K562 (cell line): Measurements from ENCODE around the gene FHIT. TPM values are rescaled to one million over a fixed set of nuclear protein-coding genes. Genes with fewer than 3 reads are reported as not detected.

Experiments used
- ARID1B ChIP-seq: fragments of 450-650 bp; IDR thresholded peaks from 2 replicates; pipeline ENCODE4 v1.6.1; 2016; ENCODE audit warnings: antibody characterized with exemption, mild to moderate bottlenecking, inconsistent platforms
- CBFA2T2 ChIP-seq: fragments of 450-650 bp; conservative IDR thresholded peaks from 2 replicates; pipeline ENCODE4 v1.6.1; 2017; ENCODE audit warnings: mild to moderate bottlenecking
- CEBPB ChIP-seq: fragments of 450-650 bp; IDR thresholded peaks from 2 replicates; pipeline ENCODE4 v1.6.1; 2016; ENCODE audit warnings: missing genetic modification characterization, missing compliant biosample characterization
- RNF2 ChIP-seq: sonication (generic); IDR thresholded peaks from 2 replicates; pipeline ENCODE4 v1.6.1; 2016
- YY1 ChIP-seq, 3 experiments: IDR thresholded peaks; 2 replicates each; pipeline ENCODE4 v1.6.1; 2011; ENCODE audit warnings: low read length in 2 of 3, mild to moderate bottlenecking in 2 of 3, moderate library complexity in 2 of 3, borderline replicate concordance in 1 of 3, control low read depth in 1 of 3, low read depth in 1 of 3; ENCODE audit not compliant: insufficient read depth in 3 of 3, insufficient replicate concordance in 2 of 3, control insufficient read depth in 1 of 3, insufficient read length in 1 of 3; ENCODE audit errors: extremely low read depth in 1 of 3
- ZNF695 ChIP-seq: fragments of 450-650 bp; formaldehyde crosslinking; IDR thresholded peaks from 2 replicates; pipeline ENCODE4 v1.4.0; 2020; ENCODE audit warnings: mild to moderate bottlenecking, moderate library complexity
- polyA plus RNA-seq, 8 experiments: library from polyadenylated mRNA; depleted of rRNA in 4 of 8; stranded (reverse) in 5 of 8; unstranded in 3 of 8; fragments of >200 nt; fragmentation: Nextera tagmentation in 2 of 8; fragmentation: Illumina TruSeq in 1 of 8; extraction: Ambion mirVana in 2 of 8; extraction: Trizol in 1 of 8; gene quantifications; 2 replicates each; pipeline versions ENCODE4 v1.2.1 to v1.2.3, GENCODE V29; 2011 to 2014; ENCODE audit warnings: inconsistent platforms in 1 of 8, missing spikeins in 1 of 8
- total RNA-seq, 7 experiments: library from RNA; depleted of rRNA in 6 of 7; stranded (reverse); fragments of >200 nt in 6 of 7; fragmentation: Illumina TruSeq in 2 of 7; extraction: Trizol in 2 of 7; gene quantifications; 2 replicates each; pipeline versions ENCODE4 v1.2.1 to v1.2.3, GENCODE V29; 2011 to 2021; ENCODE audit warnings: low replicate concordance in 1 of 7
- TF ChIP-seq, protein P1 (sequence below): fragments of 450-650 bp; IDR thresholded peaks from 2 replicates; pipeline ENCODE4 v1.7.0; 2016; ENCODE audit warnings: borderline replicate concordance
- TF ChIP-seq, protein P2 (sequence below): IDR thresholded peaks from 3 replicates; pipeline ENCODE4 v1.6.1; 2011; ENCODE audit warnings: borderline replicate concordance, mild to moderate bottlenecking, moderate library complexity; ENCODE audit not compliant: insufficient read length; ENCODE audit errors: extremely low read depth
- TF ChIP-seq, protein P3 (sequence below): fragments of 450-650 bp; IDR thresholded peaks from 2 replicates; pipeline ENCODE4 v1.6.1; 2016; ENCODE audit warnings: antibody characterized with exemption
- TF ChIP-seq, protein P4 (sequence below): sonication (generic); formaldehyde crosslinking; IDR thresholded peaks from 2 replicates; pipeline ENCODE4 v1.8.1; 2022; ENCODE audit warnings: missing genetic modification reagents
- TF ChIP-seq, protein P5 (sequence below): fragments of 450-650 bp; IDR thresholded peaks from 2 replicates; pipeline ENCODE4 v1.6.1; 2018; ENCODE audit not compliant: partially characterized antibody
- TF ChIP-seq, protein P6 (sequence below): fragments of 450-650 bp; formaldehyde crosslinking; IDR thresholded peaks from 2 replicates; pipeline ENCODE4 v1.4.0; 2022; ENCODE audit warnings: mild to moderate bottlenecking, moderate library complexity

FHIT gene
- total and polyA plus RNA-seq, 9 of the 15 experiments (the other 6 are each of a cell fraction or from before 2014, with no cell fraction given) = 1.7 to 9.1 (median 4.3) TPM

DNA sequence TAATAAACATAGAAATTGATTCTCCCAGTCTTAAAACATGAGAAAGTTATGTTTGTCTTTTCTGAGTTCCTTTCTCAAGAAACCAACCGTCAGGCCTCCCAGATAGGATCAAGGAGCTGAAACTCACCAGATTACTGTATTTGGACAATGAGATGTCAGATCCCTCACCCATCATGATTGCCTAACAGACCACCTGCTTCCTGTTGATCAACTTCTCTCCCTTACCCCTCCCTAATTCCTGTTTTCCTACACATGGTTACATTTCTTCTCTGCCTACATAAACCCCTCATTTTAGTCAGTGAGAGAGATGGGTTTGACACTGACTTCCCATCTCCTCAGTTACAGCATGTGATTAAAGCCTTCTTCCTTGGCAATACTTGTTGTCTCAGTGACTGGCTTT is 917.5 kb downstream of the FHIT start (continued):
- TF ChIP-seq, protein P1, sequence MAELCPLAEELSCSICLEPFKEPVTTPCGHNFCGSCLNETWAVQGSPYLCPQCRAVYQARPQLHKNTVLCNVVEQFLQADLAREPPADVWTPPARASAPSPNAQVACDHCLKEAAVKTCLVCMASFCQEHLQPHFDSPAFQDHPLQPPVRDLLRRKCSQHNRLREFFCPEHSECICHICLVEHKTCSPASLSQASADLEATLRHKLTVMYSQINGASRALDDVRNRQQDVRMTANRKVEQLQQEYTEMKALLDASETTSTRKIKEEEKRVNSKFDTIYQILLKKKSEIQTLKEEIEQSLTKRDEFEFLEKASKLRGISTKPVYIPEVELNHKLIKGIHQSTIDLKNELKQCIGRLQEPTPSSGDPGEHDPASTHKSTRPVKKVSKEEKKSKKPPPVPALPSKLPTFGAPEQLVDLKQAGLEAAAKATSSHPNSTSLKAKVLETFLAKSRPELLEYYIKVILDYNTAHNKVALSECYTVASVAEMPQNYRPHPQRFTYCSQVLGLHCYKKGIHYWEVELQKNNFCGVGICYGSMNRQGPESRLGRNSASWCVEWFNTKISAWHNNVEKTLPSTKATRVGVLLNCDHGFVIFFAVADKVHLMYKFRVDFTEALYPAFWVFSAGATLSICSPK = no peak
- TF ChIP-seq, protein P2, sequence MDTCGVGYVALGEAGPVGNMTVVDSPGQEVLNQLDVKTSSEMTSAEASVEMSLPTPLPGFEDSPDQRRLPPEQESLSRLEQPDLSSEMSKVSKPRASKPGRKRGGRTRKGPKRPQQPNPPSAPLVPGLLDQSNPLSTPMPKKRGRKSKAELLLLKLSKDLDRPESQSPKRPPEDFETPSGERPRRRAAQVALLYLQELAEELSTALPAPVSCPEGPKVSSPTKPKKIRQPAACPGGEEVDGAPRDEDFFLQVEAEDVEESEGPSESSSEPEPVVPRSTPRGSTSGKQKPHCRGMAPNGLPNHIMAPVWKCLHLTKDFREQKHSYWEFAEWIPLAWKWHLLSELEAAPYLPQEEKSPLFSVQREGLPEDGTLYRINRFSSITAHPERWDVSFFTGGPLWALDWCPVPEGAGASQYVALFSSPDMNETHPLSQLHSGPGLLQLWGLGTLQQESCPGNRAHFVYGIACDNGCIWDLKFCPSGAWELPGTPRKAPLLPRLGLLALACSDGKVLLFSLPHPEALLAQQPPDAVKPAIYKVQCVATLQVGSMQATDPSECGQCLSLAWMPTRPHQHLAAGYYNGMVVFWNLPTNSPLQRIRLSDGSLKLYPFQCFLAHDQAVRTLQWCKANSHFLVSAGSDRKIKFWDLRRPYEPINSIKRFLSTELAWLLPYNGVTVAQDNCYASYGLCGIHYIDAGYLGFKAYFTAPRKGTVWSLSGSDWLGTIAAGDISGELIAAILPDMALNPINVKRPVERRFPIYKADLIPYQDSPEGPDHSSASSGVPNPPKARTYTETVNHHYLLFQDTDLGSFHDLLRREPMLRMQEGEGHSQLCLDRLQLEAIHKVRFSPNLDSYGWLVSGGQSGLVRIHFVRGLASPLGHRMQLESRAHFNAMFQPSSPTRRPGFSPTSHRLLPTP = no peak
- TF ChIP-seq CEBPB (peak; percentile 67), ARID1B (peak; percentile 69), ZNF695 (CRISPR knock-in tag) (no peak), CBFA2T2 (peak; percentile 28; the same call in 1 of the 2 replicates), YY1 (IDR thresholded peaks at IDR 0.05; ENCODE audit: borderline replicate concordance in 1 of 3, control insufficient read depth in 1 of 3, extremely low read depth in 1 of 3, insufficient read depth in 3 of 3, insufficient read length in 1 of 3, insufficient replicate concordance in 2 of 3, low read depth in 1 of 3, low read length in 2 of 3) (no peak), RNF2 (peak; percentile 53; the same call in 1 of the 2 replicates)
- TF ChIP-seq, protein P3, sequence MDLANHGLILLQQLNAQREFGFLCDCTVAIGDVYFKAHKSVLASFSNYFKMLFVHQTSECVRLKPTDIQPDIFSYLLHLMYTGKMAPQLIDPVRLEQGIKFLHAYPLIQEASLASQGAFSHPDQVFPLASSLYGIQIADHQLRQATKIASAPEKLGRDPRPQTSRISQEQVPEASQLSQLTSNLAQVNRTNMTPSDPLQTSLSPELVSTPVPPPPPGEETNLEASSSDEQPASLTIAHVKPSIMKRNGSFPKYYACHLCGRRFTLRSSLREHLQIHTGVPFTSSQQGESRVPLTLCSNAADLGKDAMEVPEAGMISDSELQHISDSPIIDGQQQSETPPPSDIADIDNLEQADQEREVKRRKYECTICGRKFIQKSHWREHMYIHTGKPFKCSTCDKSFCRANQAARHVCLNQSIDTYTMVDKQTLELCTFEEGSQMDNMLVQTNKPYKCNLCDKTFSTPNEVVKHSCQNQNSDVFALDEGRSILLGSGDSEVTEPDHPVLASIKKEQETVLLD = no peak
- TF ChIP-seq, protein P4, sequence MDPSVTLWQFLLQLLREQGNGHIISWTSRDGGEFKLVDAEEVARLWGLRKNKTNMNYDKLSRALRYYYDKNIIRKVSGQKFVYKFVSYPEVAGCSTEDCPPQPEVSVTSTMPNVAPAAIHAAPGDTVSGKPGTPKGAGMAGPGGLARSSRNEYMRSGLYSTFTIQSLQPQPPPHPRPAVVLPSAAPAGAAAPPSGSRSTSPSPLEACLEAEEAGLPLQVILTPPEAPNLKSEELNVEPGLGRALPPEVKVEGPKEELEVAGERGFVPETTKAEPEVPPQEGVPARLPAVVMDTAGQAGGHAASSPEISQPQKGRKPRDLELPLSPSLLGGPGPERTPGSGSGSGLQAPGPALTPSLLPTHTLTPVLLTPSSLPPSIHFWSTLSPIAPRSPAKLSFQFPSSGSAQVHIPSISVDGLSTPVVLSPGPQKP (CRISPR knock-in tag) = no peak
- TF ChIP-seq, protein P5, sequence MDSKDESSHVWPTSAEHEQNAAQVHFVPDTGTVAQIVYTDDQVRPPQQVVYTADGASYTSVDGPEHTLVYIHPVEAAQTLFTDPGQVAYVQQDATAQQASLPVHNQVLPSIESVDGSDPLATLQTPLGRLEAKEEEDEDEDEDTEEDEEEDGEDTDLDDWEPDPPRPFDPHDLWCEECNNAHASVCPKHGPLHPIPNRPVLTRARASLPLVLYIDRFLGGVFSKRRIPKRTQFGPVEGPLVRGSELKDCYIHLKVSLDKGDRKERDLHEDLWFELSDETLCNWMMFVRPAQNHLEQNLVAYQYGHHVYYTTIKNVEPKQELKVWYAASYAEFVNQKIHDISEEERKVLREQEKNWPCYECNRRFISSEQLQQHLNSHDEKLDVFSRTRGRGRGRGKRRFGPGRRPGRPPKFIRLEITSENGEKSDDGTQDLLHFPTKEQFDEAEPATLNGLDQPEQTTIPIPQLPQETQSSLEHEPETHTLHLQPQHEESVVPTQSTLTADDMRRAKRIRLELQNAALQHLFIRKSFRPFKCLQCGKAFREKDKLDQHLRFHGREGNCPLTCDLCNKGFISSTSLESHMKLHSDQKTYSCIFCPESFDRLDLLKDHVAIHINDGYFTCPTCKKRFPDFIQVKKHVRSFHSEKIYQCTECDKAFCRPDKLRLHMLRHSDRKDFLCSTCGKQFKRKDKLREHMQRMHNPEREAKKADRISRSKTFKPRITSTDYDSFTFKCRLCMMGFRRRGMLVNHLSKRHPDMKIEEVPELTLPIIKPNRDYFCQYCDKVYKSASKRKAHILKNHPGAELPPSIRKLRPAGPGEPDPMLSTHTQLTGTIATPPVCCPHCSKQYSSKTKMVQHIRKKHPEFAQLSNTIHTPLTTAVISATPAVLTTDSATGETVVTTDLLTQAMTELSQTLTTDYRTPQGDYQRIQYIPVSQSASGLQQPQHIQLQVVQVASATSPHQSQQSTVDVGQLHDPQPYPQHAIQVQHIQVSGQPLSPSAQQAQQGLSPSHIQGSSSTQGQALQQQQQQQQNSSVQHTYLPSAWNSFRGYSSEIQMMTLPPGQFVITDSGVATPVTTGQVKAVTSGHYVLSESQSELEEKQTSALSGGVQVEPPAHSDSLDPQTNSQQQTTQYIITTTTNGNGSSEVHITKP = no peak
- TF ChIP-seq, protein P6, sequence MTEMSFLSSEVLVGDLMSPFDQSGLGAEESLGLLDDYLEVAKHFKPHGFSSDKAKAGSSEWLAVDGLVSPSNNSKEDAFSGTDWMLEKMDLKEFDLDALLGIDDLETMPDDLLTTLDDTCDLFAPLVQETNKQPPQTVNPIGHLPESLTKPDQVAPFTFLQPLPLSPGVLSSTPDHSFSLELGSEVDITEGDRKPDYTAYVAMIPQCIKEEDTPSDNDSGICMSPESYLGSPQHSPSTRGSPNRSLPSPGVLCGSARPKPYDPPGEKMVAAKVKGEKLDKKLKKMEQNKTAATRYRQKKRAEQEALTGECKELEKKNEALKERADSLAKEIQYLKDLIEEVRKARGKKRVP = no peak
